Measurements from ENCODE around the gene DBNL. TPM values are rescaled to one million over a fixed set of nuclear protein-coding genes. Genes with fewer than 3 reads are reported as not detected.
"Not testable (repeated sequence)": the region's sequence is repeated elsewhere in the genome, so short reads cannot be mapped to it uniquely, and the experiment has no call there.

DBNL gene
- total and polyA plus RNA-seq, 2 of the 13 experiments (the other 11 are each of a cell fraction or from before 2014, with no cell fraction given) = 20.8 to 35.1 TPM

- H3K27ac ChIP-seq (ENCODE audit: extremely low read length, insufficient read depth, low read length); BruUV-seq (replicated peaks); H3K79me2 ChIP-seq (ENCODE audit: insufficient read depth, low read length); H4K20me1 ChIP-seq (ENCODE audit: insufficient read depth, low read length); H2AFZ ChIP-seq (ENCODE audit: low read length); H3K9ac ChIP-seq (ENCODE audit: insufficient read depth, low read depth, low read length); in situ Hi-C loops (cut with HindIII; ENCODE audit: extremely low pct_ligation_motif_present, low pct_unique_long_range_greater_than_20kb); ATAC-seq; H3K36me3 ChIP-seq (replicated peaks in 1 of 2; ENCODE audit: control insufficient read depth in 1 of 2, insufficient read depth in 2 of 2, low read length in 2 of 2); H3K27me3 ChIP-seq (ENCODE audit: control insufficient read depth in 1 of 2, insufficient read depth in 2 of 2, low read length in 2 of 2); DNase-seq (ENCODE audit: low spot score); H3K9me3 ChIP-seq (ENCODE audit: low read length); FAIRE-seq: not testable (repeated sequence)
- ChIA-PET POLR2A (interaction anchor here (1.2 to 1.8 kb wide), 3 partner anchors 19 to 53 kb away, joined by 3 to 12 read pairs (median 4); partner anchors contain the start of gene DBNL), CTCF (ENCODE audit: low intra/inter-chr PET ratio, low total read pairs) (interaction anchor here (1.1 kb wide), 2 partner anchors 25 to 176 kb away, joined by 3 read pairs; partner anchors contain the start of gene DBNL)
- Histone ChIP-seq H3K4me3 (replicated peaks in 1 of 3; ENCODE audit: insufficient read depth in 1 of 3, low read depth in 2 of 3, low read length in 3 of 3) (0 out of 6 replicates have a peak overlapping the region, but pooled peaks of 1 of the 3 experiments have one; percentile 16), H3K4me2 (ENCODE audit: low read depth, low read length) (peak overlapping the region; percentile 68; the same call in 1 of the 2 replicates), H3K4me1 (ENCODE audit: insufficient read depth, low read length) (peaks cover 19% of the 10 kb centered on the region)
- intact Hi-C loops (cut with micrococcal nuclease; ENCODE audit: unreplicated experiment) = loop anchor here (5.0 kb wide), 1 partner anchor 52 kb away; no protein-coding TSS in a partner anchor
- WGBS (ENCODE audit: low lambda C conversion rate) = 66% methylated on average over 6 of the region's 6 CpGs
Observed at GRCh38 chr7:44019825-44020224, 24.7 kb upstream of the DBNL start.

- H2AFZ ChIP-seq (ENCODE audit: low read length); H4K20me1 ChIP-seq (ENCODE audit: insufficient read depth, low read length); H3K36me3 ChIP-seq (replicated peaks in 1 of 2; ENCODE audit: control insufficient read depth in 1 of 2, insufficient read depth in 2 of 2, low read length in 2 of 2); H3K9ac ChIP-seq (ENCODE audit: insufficient read depth, low read depth, low read length); H3K4me3 ChIP-seq (replicated peaks in 1 of 3; ENCODE audit: insufficient read depth in 1 of 3, low read depth in 2 of 3, low read length in 3 of 3); CTCF ChIA-PET (ENCODE audit: low intra/inter-chr PET ratio, low total read pairs); H3K4me2 ChIP-seq (ENCODE audit: low read depth, low read length); DNase-seq (ENCODE audit: low spot score); FAIRE-seq; in situ Hi-C loops (cut with HindIII; ENCODE audit: extremely low pct_ligation_motif_present, low pct_unique_long_range_greater_than_20kb); H3K27me3 ChIP-seq (ENCODE audit: control insufficient read depth in 1 of 2, insufficient read depth in 2 of 2, low read length in 2 of 2); H3K9me3 ChIP-seq (ENCODE audit: low read length); H3K27ac ChIP-seq (ENCODE audit: extremely low read length, insufficient read depth, low read length); BruUV-seq (replicated peaks); H3K79me2 ChIP-seq (ENCODE audit: insufficient read depth, low read length); TF ChIP-seq FOXP1, LCORL, SOX6 (IDR thresholded peaks at IDR 0.05): not testable (repeated sequence)
- ATAC-seq = peak; percentile 85
- WGBS (ENCODE audit: low lambda C conversion rate) = 0% methylated on average over 6 of the region's 7 CpGs
- H3K4me1 ChIP-seq (ENCODE audit: insufficient read depth, low read length) = peaks cover 19% of the 10 kb centered on the region
- POLR2A ChIA-PET = interaction anchor here (1.0 kb wide), 1 partner anchor 17 kb away, joined by 3 read pairs; no protein-coding TSS in a partner anchor
- intact Hi-C loops (cut with micrococcal nuclease; ENCODE audit: unreplicated experiment) = loop anchor here (5.0 kb wide), 1 partner anchor 50 kb away; no protein-coding TSS in a partner anchor
- TF ChIP-seq FOXP1 (CRISPR knock-in tag; IDR thresholded peaks at IDR 0.05) (peak; percentile 56), LCORL (CRISPR knock-in tag; IDR thresholded peaks at IDR 0.05) (0 out of 2 replicates have a peak, but pooled peaks have one; percentile 36), FOXA3 (CRISPR knock-in tag; IDR thresholded peaks at IDR 0.05) (peak; percentile 35; the same call in 1 of the 2 replicates), GFI1 (CRISPR knock-in tag; IDR thresholded peaks at IDR 0.05; ENCODE audit: borderline replicate concordance) (peak; percentile 22; the same call in 1 of the 2 replicates), TBX2 (CRISPR knock-in tag; IDR thresholded peaks at IDR 0.05; ENCODE audit: borderline replicate concordance) (peak; percentile 37; the same call in 1 of the 2 replicates), SOX6 (CRISPR knock-in tag; IDR thresholded peaks at IDR 0.05) (peak; percentile 31; the same call in 1 of the 2 replicates), ZNF574 (CRISPR knock-in tag; IDR thresholded peaks at IDR 0.05) (0 out of 2 replicates have a peak, but pooled peaks have one; percentile 12), SOX5 (CRISPR knock-in tag; IDR thresholded peaks at IDR 0.05; ENCODE audit: borderline replicate concordance) (peak; percentile 21; the same call in 1 of the 2 replicates)
- TF ChIP-seq, protein P1, sequence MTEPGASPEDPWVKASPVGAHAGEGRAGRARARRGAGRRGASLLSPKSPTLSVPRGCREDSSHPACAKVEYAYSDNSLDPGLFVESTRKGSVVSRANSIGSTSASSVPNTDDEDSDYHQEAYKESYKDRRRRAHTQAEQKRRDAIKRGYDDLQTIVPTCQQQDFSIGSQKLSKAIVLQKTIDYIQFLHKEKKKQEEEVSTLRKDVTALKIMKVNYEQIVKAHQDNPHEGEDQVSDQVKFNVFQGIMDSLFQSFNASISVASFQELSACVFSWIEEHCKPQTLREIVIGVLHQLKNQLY (CRISPR knock-in tag; IDR thresholded peaks at IDR 0.05) = peak; percentile 13; the same call in 1 of the 2 replicates
- TF ChIP-seq, protein P2, sequence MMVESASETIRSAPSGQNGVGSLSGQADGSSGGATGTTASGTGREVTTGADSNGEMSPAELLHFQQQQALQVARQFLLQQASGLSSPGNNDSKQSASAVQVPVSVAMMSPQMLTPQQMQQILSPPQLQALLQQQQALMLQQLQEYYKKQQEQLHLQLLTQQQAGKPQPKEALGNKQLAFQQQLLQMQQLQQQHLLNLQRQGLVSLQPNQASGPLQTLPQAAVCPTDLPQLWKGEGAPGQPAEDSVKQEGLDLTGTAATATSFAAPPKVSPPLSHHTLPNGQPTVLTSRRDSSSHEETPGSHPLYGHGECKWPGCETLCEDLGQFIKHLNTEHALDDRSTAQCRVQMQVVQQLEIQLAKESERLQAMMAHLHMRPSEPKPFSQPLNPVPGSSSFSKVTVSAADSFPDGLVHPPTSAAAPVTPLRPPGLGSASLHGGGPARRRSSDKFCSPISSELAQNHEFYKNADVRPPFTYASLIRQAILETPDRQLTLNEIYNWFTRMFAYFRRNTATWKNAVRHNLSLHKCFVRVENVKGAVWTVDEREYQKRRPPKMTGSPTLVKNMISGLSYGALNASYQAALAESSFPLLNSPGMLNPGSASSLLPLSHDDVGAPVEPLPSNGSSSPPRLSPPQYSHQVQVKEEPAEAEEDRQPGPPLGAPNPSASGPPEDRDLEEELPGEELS (CRISPR knock-in tag; IDR thresholded peaks at IDR 0.05) = peak; percentile 68
Observed at GRCh38 chr7:44022069-44022468, 22.4 kb upstream of the DBNL start.
